ENCODE measurements around the gene ALK.

Gene ALK

GRCh38 chr2:29191817-29192216 lies 729.6 kb downstream of the ALK start:
- TF ChIP-seq FOXP2 (optimal IDR thresholded peaks at IDR 0.05; ENCODE audit: control extremely low read depth, extremely low read length, insufficient read depth) (no peak), POLR2AphosphoS5 (IDR thresholded peaks at IDR 0.05; ENCODE audit: borderline replicate concordance, low read depth, low read length) (no peak), EZH2 (IDR thresholded peaks at IDR 0.05) (no peak)
- H3K9ac ChIP-seq (ENCODE audit: insufficient read length), result no peak overlapping the region
- H3K9me3 ChIP-seq (ENCODE audit: low read depth, low read length), result 0 out of 2 replicates have a peak, but pooled peaks cover 3% of the 10 kb centered on the region
- no peak overlapping the region for H3K27ac ChIP-seq
- DNase-seq (ENCODE audit: low read depth, low spot score), result no peak
- H3K36me3 ChIP-seq (ENCODE audit: insufficient read depth, low read length), result peaks cover 13% of the 10 kb centered on the region
- no peak overlapping the region for H3K4me3 ChIP-seq

DNA sequence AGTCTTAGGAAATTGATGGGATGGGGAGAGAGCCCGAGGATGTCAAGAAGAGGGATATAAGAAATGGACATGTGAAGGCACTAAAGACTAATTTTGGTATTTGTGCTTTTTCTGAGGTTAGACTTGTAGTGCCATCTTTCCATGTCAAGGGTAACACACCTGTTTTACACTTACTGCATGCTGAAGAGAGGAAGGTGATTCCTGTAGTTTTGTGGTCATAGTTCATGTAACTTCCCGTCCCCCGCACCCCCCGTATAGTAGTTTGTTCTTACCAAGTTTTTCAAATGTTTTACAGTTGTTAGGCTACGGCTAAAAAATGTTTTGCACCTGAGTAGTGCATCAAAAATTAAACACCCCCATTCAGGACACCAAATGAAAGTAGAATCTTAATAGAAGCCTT lies 732.3 kb downstream of the ALK start:
- Histone ChIP-seq H3K9ac (ENCODE audit: insufficient read length) (no peak overlapping the region), H3K9me3 (ENCODE audit: low read depth, low read length) (0 out of 2 replicates have a peak, but pooled peaks cover 3% of the 10 kb centered on the region), H3K36me3 (ENCODE audit: insufficient read depth, low read length) (peaks cover 16% of the 10 kb centered on the region), H3K4me3 (no peak overlapping the region), H3K27ac (no peak overlapping the region)
- TF ChIP-seq EZH2 (IDR thresholded peaks at IDR 0.05) (no peak), FOXP2 (optimal IDR thresholded peaks at IDR 0.05; ENCODE audit: control extremely low read depth, extremely low read length, insufficient read depth) (no peak), POLR2AphosphoS5 (IDR thresholded peaks at IDR 0.05; ENCODE audit: borderline replicate concordance, low read depth, low read length) (no peak)
- no peak for DNase-seq (ENCODE audit: low read depth, low spot score)

GRCh38 chr2:29187926-29188325 lies 733.5 kb downstream of the ALK start:
- no peak for DNase-seq (ENCODE audit: low read depth, low spot score)
- Histone ChIP-seq H3K9ac (ENCODE audit: insufficient read length) (no peak overlapping the region), H3K4me3 (no peak overlapping the region), H3K27ac (no peak overlapping the region), H3K9me3 (ENCODE audit: low read depth, low read length) (0 out of 2 replicates have a peak, but pooled peaks cover 3% of the 10 kb centered on the region), H3K36me3 (ENCODE audit: insufficient read depth, low read length) (peaks cover 11% of the 10 kb centered on the region)
- no peak for TF ChIP-seq EZH2 (IDR thresholded peaks at IDR 0.05)

- H3K9ac ChIP-seq (ENCODE audit: insufficient read length), result peak overlapping the region; percentile 31
- peak overlapping the region; percentile 94 for H3K27ac ChIP-seq
- peak overlapping the region; percentile 46 for H3K4me3 ChIP-seq
- peak; percentile 86 for DNase-seq (ENCODE audit: low read depth, low spot score)
- H3K36me3 ChIP-seq (ENCODE audit: insufficient read depth, low read length), result peaks cover 10% of the 10 kb centered on the region
- H3K9me3 ChIP-seq (ENCODE audit: low read depth, low read length), result 0 out of 2 replicates have a peak, but pooled peaks cover 3% of the 10 kb centered on the region
- no peak for TF ChIP-seq FOXP2 (optimal IDR thresholded peaks at IDR 0.05; ENCODE audit: control extremely low read depth, extremely low read length, insufficient read depth)
- peak; percentile 14; the same call in 1 of the 2 replicates for TF ChIP-seq POLR2AphosphoS5 (IDR thresholded peaks at IDR 0.05; ENCODE audit: borderline replicate concordance, low read depth, low read length)
- no peak for TF ChIP-seq EZH2 (IDR thresholded peaks at IDR 0.05)
These were observed 734.6 kb downstream of the ALK start for GRCh38 chr2:29186817-29187216.

DNA sequence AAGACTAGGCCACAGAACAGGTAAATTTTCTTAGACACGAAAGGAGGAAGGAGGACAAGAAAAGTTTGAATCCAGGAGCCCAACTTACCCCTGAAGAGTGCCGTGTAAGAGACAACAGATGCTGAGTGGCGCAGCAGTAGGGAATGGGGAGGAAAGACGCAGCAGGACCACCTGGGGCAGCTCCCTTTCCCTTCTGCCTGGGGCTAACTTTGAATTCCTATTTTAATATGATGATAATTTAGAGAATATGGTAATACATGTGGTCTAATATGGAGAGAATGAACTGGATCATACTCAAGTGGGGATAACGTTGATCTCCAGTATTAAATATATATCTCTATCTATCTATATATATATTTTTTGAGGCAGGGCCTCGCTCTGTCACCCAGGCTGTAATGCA lies 736.9 kb downstream of the ALK start:
- H3K36me3 ChIP-seq (ENCODE audit: insufficient read depth, low read length), result peaks cover 9% of the 10 kb centered on the region
- peak overlapping the region; percentile 97 for H3K27ac ChIP-seq
- peak overlapping the region; percentile 46 for H3K9ac ChIP-seq (ENCODE audit: insufficient read length)
- TF ChIP-seq EZH2 (IDR thresholded peaks at IDR 0.05) (no peak), FOXP2 (optimal IDR thresholded peaks at IDR 0.05; ENCODE audit: control extremely low read depth, extremely low read length, insufficient read depth) (no peak), POLR2AphosphoS5 (IDR thresholded peaks at IDR 0.05; ENCODE audit: borderline replicate concordance, low read depth, low read length) (no peak)
- DNase-seq (ENCODE audit: low read depth, low spot score), result peak; percentile 94
- peak overlapping the region; percentile 72 for H3K4me3 ChIP-seq
- 0 out of 2 replicates have a peak, but pooled peaks cover 3% of the 10 kb centered on the region for H3K9me3 ChIP-seq (ENCODE audit: low read depth, low read length)

DNA sequence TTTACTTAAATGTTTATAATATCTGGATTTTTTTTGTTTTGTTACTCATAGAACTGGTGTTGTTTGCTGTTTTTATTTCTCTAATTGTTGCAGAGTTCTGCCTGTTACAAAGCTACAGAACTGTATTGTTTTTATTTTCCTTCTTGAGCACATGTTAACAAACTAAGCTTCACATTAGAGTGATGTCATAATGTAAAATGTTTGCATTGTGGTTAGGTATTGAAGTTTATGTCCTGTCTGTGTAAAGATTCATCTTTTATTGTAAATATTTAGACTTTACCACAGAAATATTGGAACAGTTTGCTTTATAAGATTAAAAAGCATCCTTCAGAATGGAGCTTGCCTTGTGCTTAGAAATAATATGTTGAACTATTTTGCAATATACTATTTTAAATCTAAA lies 738.5 kb downstream of the ALK start:
- H3K36me3 ChIP-seq (ENCODE audit: insufficient read depth, low read length), result peaks cover 4% of the 10 kb centered on the region; the same call in 1 of the 2 replicates
- peak overlapping the region; percentile 97; the same call in 1 of the 2 replicates for H3K27ac ChIP-seq
- no peak overlapping the region for H3K4me3 ChIP-seq
- 0 out of 2 replicates have a peak, but pooled peaks cover 2% of the 10 kb centered on the region for H3K9me3 ChIP-seq (ENCODE audit: low read depth, low read length)
- TF ChIP-seq EZH2 (IDR thresholded peaks at IDR 0.05) (no peak), POLR2AphosphoS5 (IDR thresholded peaks at IDR 0.05; ENCODE audit: borderline replicate concordance, low read depth, low read length) (no peak), FOXP2 (optimal IDR thresholded peaks at IDR 0.05; ENCODE audit: control extremely low read depth, extremely low read length, insufficient read depth) (no peak)
- H3K9ac ChIP-seq (ENCODE audit: insufficient read length), result peak overlapping the region; percentile 1
- no peak for DNase-seq (ENCODE audit: low read depth, low spot score)

DNA sequence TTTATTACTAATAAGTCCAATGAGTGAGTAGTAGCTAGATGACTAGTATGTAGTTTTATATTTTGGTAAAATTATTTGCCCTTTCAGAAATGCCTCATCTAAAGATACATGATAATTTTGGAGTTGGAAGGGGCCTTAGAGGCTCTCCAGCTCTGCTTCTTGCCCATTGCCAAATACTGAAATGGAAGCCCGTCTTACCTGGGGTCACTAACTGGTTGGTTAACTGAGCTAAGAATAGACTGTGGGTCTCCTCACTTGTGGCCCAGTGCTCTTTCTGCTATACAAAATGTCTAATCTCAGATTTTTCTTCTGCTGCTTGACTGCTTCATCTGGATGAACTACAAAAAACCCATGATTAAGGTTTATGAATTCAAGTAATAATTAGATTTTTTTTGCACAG lies 739.1 kb downstream of the ALK start:
- no peak overlapping the region for H3K4me3 ChIP-seq
- TF ChIP-seq EZH2 (IDR thresholded peaks at IDR 0.05), result no peak
- no peak for TF ChIP-seq POLR2AphosphoS5 (IDR thresholded peaks at IDR 0.05; ENCODE audit: borderline replicate concordance, low read depth, low read length)
- no peak for TF ChIP-seq FOXP2 (optimal IDR thresholded peaks at IDR 0.05; ENCODE audit: control extremely low read depth, extremely low read length, insufficient read depth)
- H3K9ac ChIP-seq (ENCODE audit: insufficient read length), result no peak overlapping the region
- DNase-seq (ENCODE audit: low read depth, low spot score), result no peak
- H3K36me3 ChIP-seq (ENCODE audit: insufficient read depth, low read length), result peaks cover 3% of the 10 kb centered on the region; the same call in 1 of the 2 replicates
- H3K9me3 ChIP-seq (ENCODE audit: low read depth, low read length), result no peaks in the 10 kb centered on the region
- no peak overlapping the region for H3K27ac ChIP-seq

DNA sequence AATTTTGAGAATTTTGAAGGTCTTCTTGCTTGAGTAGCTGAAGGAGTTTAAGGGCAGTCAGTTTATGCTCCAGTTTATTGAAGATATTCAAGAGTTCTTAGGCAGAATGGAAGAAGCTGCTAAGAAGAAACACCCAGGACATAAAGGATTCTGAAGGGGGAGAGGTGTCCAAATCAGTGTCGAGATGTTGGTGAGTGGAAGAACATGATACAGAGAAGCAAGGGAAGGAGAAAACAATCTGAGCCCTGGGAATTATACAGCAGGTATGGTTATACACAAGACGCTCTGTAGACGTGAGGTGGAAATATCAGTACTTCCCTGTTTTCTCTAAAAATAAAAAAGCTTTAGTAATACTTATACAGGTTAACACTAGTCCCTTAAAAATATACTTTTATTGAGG lies 746.0 kb downstream of the ALK start:
- H3K27ac ChIP-seq, result peak overlapping the region; percentile 5; the same call in 1 of the 2 replicates
- no peak overlapping the region for H3K4me3 ChIP-seq
- no peak for TF ChIP-seq POLR2AphosphoS5 (IDR thresholded peaks at IDR 0.05; ENCODE audit: borderline replicate concordance, low read depth, low read length)
- H3K9ac ChIP-seq (ENCODE audit: insufficient read length), result no peak overlapping the region
- H3K9me3 ChIP-seq (ENCODE audit: low read depth, low read length), result no peaks in the 10 kb centered on the region
- DNase-seq (ENCODE audit: low read depth, low spot score), result no peak
- H3K36me3 ChIP-seq (ENCODE audit: insufficient read depth, low read length), result no peaks in the 10 kb centered on the region

- TF ChIP-seq FOXP2 (optimal IDR thresholded peaks at IDR 0.05; ENCODE audit: control extremely low read depth, extremely low read length, insufficient read depth) (no peak), EZH2 (IDR thresholded peaks at IDR 0.05) (no peak), POLR2AphosphoS5 (IDR thresholded peaks at IDR 0.05; ENCODE audit: borderline replicate concordance, low read depth, low read length) (no peak)
- no peak for DNase-seq (ENCODE audit: low read depth, low spot score)
- no peak overlapping the region for H3K4me3 ChIP-seq
- peak overlapping the region; percentile 5; the same call in 1 of the 2 replicates for H3K27ac ChIP-seq
- no peaks in the 10 kb centered on the region for H3K9me3 ChIP-seq (ENCODE audit: low read depth, low read length)
- H3K9ac ChIP-seq (ENCODE audit: insufficient read length), result no peak overlapping the region
- no peaks in the 10 kb centered on the region for H3K36me3 ChIP-seq (ENCODE audit: insufficient read depth, low read length)
These were observed 746.4 kb downstream of the ALK start for GRCh38 chr2:29174937-29175336.
